H1 (cell line): ENCODE data around the gene TENT4B. TPM values are rescaled to one million over a fixed set of nuclear protein-coding genes. Genes with fewer than 3 reads are reported as not detected.

Experiments used
- CHD7 ChIP-seq: fragments of 300-600 bp; sonication (generic); IDR thresholded peaks from 2 replicates; pipeline ENCODE4 v1.7.1; 2012; ENCODE audit warnings: low read length, moderate library complexity, mild to moderate bottlenecking, inconsistent platforms; ENCODE audit not compliant: insufficient replicate concordance
- CTBP2 ChIP-seq: IDR thresholded peaks from 2 replicates; pipeline ENCODE4 v1.7.0; 2011; ENCODE audit warnings: borderline replicate concordance, mild to moderate bottlenecking, moderate library complexity, mixed read lengths, low read length; ENCODE audit not compliant: insufficient read depth, insufficient read length
- JUND ChIP-seq: IDR thresholded peaks from 2 replicates; pipeline ENCODE4 v1.6.1; 2011; ENCODE audit warnings: mild to moderate bottlenecking, improper control_type of control experiment, low read length
- NANOG ChIP-seq: IDR thresholded peaks from 2 replicates; pipeline ENCODE4 v1.6.1; 2011; ENCODE audit warnings: low read length, low read depth, mild to moderate bottlenecking, inconsistent platforms; ENCODE audit not compliant: insufficient read depth, poor library complexity, severe bottlenecking
- POU5F1 ChIP-seq: IDR thresholded peaks from 2 replicates; pipeline ENCODE4 v1.6.1; 2011; ENCODE audit warnings: low read depth, mild to moderate bottlenecking, low read length, moderate library complexity
- RNF2 ChIP-seq: fragments of 200-900, 300-1000 bp; sonication (generic); IDR thresholded peaks from 2 replicates; pipeline ENCODE4 v1.7.1; 2016; ENCODE audit warnings: borderline replicate concordance, low read depth, mild to moderate bottlenecking, antibody characterized with exemption, low read length; ENCODE audit not compliant: poor library complexity, severe bottlenecking; ENCODE audit errors: missing control alignments
- SAP30 ChIP-seq: fragments of 300-600 bp; sonication (generic); IDR thresholded peaks from 2 replicates; pipeline ENCODE4 v1.7.1; 2012; ENCODE audit warnings: low read length, moderate library complexity, mild to moderate bottlenecking, inconsistent platforms; ENCODE audit not compliant: insufficient read depth, insufficient replicate concordance
- SIRT6 ChIP-seq: IDR thresholded peaks from one replicate; pipeline ENCODE4 v1.7.1; 2012; ENCODE audit warnings: low read length, inconsistent platforms
- TAF7 ChIP-seq: optimal IDR thresholded peaks from 2 replicates; pipeline ENCODE3; 2011; ENCODE audit warnings: low read depth, mild to moderate bottlenecking, inconsistent platforms, low read length, moderate library complexity, borderline replicate concordance
- polyA plus RNA-seq, 7 experiments: library from polyadenylated mRNA; depleted of rRNA in 3 of 7; stranded (reverse) in 5 of 7; unstranded in 2 of 7; fragments of >200 nt in 5 of 7; fragments of 200-250 nt in 2 of 7; gene quantifications; 1 replicate in 5 of 7; 2 replicates in 1 of 7; 4 replicates in 1 of 7; pipeline versions ENCODE4 v1.2.1 to v1.2.3, GENCODE V29; 2011 to 2013; ENCODE audit warnings: missing spikeins in 2 of 7, mixed read lengths in 2 of 7
- total RNA-seq: library from RNA; stranded (reverse); fragmentation: NEBNext Ultra II Directional; extraction: Animal tissue kit (Norgen Biotek cat#: 25700); gene quantifications from 2 replicates; pipeline ENCODE4 v1.2.1, GENCODE V29; 2021

The TENT4B gene
- total and polyA plus RNA-seq, 2 of the 8 experiments (the other 6 are each of a cell fraction or from before 2014, with no cell fraction given) = 4.2 to 15.7 TPM

GRCh38 chr16:50227665-50228064, 74.6 kb downstream of the TENT4B start (continued):
- no peak for TF ChIP-seq JUND
- no peak for TF ChIP-seq POU5F1
- no peak for TF ChIP-seq CHD7
- no peak for TF ChIP-seq TAF7
- no peak for TF ChIP-seq CTBP2
- TF ChIP-seq NANOG = no peak
- no peak for TF ChIP-seq SAP30
- TF ChIP-seq RNF2 = no peak
- no peak for TF ChIP-seq SIRT6
